SK-N-MC (cell line): ENCODE data around the gene WARS2.

ENCODE experiments used
- EZH2 ChIP-seq: fragments of 200-600 bp; sonication (generic); IDR thresholded peaks from one replicate; pipeline ENCODE4 v1.6.1; 2017; ENCODE audit warnings: antibody characterized with exemption
- POLR2AphosphoS5 ChIP-seq: IDR thresholded peaks from 2 replicates; pipeline ENCODE4 v1.6.1; 2012; ENCODE audit warnings: mild to moderate bottlenecking, low read depth, low read length, borderline replicate concordance

DNA sequence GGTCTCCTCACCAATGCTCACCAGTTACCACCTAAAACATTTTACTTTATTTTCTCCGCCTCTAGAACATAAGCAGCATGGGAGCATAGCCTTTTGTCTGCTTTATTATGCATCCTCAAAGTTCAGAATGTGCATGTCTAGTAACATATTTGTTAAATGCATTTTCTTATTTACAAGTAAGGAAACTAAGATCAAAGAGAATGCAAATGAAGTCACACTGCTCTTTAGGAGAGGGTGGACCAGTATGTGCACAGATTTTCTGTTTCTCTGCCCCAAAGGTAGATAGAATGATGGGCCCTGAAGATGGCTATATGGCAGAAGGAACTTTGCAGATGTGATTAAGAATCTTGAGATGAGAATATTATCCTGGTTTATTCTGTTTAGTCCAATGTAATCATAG lies 9.7 kb upstream of the WARS2 start:
- TF ChIP-seq EZH2 (no peak), POLR2AphosphoS5 (no peak)
